ENCODE results near the gene CCNK.

CCNK gene

DNA sequence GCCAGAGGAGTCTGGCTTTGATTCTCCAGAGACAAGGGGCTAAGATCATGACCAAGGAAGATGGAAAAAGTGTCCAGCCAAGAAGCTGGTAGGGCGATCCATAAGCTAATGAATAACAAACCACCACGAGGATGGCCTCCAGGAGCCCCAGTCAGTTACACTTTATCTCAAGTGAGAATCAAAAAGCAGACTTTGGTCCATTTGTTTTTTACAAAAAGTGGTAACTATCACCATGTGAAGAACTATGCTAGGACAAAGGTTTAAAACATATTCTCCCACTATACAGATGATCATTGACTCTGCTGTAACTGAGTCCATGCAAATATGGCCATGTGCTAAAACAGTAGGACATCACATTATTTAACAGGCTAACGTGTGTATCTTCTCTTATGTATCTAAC lies 14.5 kb upstream of the CCNK start:
- H3K4me3 ChIP-seq (ENCODE audit: low read length) = no peak overlapping the region
- peaks cover 25% of the 10 kb centered on the region for H3K36me3 ChIP-seq (ENCODE audit: insufficient read depth, low read length)
- H3K27ac ChIP-seq (ENCODE audit: low read depth, low read length) = no peak overlapping the region
- H3K9me3 ChIP-seq (ENCODE audit: insufficient read depth, low read depth, low read length) = no peaks in the 10 kb centered on the region
- no peaks in the 10 kb centered on the region for H3K27me3 ChIP-seq (ENCODE audit: insufficient read depth, low read length)
- no peak overlapping the region for H3K9ac ChIP-seq (ENCODE audit: low read depth, low read length)
- 95% methylated on average over 2 of the region's 3 CpGs for WGBS
- peaks cover 21% of the 10 kb centered on the region for H3K4me1 ChIP-seq (ENCODE audit: insufficient read depth, low read length)

DNA sequence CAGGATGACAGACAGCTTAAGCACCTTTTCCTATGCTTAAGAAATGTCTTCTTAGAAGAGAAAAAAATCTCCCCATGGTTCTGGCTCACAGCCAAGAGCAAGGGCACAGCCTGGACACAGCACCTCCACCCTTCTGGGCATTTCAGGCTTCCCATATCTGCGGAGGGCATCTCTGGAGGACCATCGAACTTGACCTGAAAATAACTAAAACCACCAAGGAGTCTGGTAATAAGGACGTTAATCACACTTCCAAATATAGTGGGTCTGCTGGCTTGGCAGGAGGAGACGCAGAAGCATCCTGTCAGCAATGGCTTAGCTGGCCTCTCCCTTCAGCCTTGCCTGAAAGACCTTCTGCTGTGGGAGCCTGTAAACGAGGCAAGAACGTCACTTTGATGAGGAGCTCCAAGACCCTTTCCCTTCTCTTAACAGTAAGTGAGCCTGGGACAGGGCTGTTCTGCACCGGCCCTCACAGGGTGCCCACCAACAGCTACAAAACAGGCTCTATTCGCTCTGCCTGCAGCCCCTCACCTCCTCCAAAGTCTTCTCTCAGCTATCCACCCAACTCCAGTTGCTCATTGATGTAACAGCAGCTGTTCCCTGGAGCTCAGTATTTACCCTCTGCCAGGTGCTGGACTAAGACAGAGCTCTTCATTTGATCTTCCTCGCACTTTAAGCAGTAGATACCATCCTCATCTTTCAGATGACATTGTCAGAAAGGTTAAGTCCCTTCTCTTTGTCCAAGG lies 13.7 kb upstream of the CCNK start:
- 90% methylated on average over 9 of the region's 9 CpGs for whole genome bisulfite sequencing
- Histone ChIP-seq H3K27ac (ENCODE audit: low read depth, low read length) (no peak overlapping the region), H3K9ac (ENCODE audit: low read depth, low read length) (no peak overlapping the region), H3K27me3 (ENCODE audit: insufficient read depth, low read length) (no peaks in the 10 kb centered on the region), H3K4me3 (ENCODE audit: low read length) (no peak overlapping the region), H3K4me1 (ENCODE audit: insufficient read depth, low read length) (peaks cover 14% of the 10 kb centered on the region), H3K36me3 (ENCODE audit: insufficient read depth, low read length) (peaks cover 18% of the 10 kb centered on the region), H3K9me3 (ENCODE audit: insufficient read depth, low read depth, low read length) (no peaks in the 10 kb centered on the region)

DNA sequence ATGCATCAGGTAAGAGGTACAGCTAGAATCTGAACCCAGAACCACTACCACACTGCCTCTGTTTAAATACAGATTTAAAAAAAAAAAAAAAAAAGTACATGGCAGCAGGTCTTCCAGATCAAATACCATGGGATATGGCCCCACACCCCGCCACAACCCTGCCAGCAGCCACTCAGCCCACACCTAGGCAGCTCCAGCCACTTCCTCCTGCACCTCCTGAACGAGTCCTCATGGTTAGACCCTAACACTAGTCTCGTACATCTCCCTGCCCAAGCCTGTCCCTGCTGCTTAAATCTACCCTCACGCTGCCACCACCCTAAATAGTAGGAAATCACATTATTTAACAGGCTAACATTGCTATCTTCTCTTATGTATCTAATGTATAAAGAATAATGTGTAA lies 13.1 kb upstream of the CCNK start:
- no peak overlapping the region for H3K4me3 ChIP-seq (ENCODE audit: low read length)
- whole genome bisulfite sequencing = 94% methylated on average over 4 of the region's 4 CpGs
- peaks cover 13% of the 10 kb centered on the region for H3K36me3 ChIP-seq (ENCODE audit: insufficient read depth, low read length)
- no peak overlapping the region for H3K9ac ChIP-seq (ENCODE audit: low read depth, low read length)
- H3K27ac ChIP-seq (ENCODE audit: low read depth, low read length) = no peak overlapping the region
- H3K4me1 ChIP-seq (ENCODE audit: insufficient read depth, low read length) = peaks cover 11% of the 10 kb centered on the region
- H3K27me3 ChIP-seq (ENCODE audit: insufficient read depth, low read length) = no peaks in the 10 kb centered on the region
- H3K9me3 ChIP-seq (ENCODE audit: insufficient read depth, low read depth, low read length) = no peaks in the 10 kb centered on the region

DNA sequence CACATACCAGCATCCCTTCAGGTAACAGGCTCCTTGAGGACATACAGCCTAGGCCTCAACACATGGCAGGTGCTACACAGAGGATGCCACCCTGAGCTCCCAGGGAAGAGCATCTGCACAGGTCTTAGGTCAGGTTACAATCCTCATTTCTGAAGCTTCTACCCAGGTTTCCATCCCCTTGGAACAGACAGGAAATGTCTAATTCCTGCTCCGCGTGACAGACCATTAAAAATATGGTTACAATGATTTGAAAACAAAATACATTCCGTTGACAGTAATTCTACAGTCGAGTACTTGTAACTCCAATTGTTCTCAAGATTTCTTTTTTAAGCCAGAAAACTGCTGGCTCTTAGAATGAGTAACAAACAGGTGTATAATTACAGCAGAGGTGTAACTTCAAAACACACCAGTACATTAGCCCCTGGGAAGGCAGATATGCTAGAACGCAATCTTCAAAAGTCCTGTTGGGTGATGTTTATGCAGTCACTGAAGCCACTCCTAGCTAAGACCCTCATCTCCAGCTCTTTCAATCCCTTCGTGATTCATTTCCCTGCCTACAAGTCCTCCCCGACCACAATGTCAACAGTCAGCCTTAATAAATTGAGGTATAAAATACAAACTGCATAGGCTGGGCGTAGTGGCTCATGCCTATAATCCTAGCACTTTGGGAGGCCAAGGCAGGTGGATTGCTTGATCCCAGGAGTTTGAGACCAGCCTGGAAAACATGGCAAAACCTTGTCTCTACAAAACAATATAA lies 12.2 kb upstream of the CCNK start:
- Histone ChIP-seq H3K9ac (ENCODE audit: low read depth, low read length) (no peak overlapping the region), H3K4me1 (ENCODE audit: insufficient read depth, low read length) (peaks cover 13% of the 10 kb centered on the region; the same call in 1 of the 2 replicates), H3K9me3 (ENCODE audit: insufficient read depth, low read depth, low read length) (no peaks in the 10 kb centered on the region), H3K27me3 (ENCODE audit: insufficient read depth, low read length) (no peaks in the 10 kb centered on the region), H3K4me3 (ENCODE audit: low read length) (no peak overlapping the region), H3K36me3 (ENCODE audit: insufficient read depth, low read length) (peaks cover 13% of the 10 kb centered on the region), H3K27ac (ENCODE audit: low read depth, low read length) (no peak overlapping the region)
- WGBS = 94% methylated on average over 8 of the region's 8 CpGs

DNA sequence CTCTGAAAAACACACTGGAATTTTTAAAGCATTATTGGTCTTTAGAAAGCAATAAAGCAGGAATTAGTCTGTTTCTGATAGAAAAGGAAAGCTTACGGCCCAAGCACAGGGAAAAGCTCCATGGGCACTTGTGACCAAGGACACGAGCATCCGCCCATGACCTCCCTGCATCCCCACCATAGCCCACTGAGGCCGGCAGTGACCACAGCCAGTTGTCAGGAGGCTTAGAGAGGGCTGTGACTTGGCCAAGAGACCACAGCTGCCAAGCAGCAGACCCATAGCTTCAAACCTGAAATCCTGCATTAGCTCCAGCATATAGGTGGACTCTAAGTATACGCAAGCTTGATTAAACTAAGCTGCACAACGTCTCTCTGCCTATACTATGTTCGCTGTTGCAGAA lies 9.5 kb upstream of the CCNK start:
- no peaks in the 10 kb centered on the region for H3K9me3 ChIP-seq (ENCODE audit: insufficient read depth, low read depth, low read length)
- H3K27ac ChIP-seq (ENCODE audit: low read depth, low read length) = no peak overlapping the region
- H3K9ac ChIP-seq (ENCODE audit: low read depth, low read length) = no peak overlapping the region
- H3K27me3 ChIP-seq (ENCODE audit: insufficient read depth, low read length) = no peaks in the 10 kb centered on the region
- peaks cover 23% of the 10 kb centered on the region; the same call in 1 of the 2 replicates for H3K4me1 ChIP-seq (ENCODE audit: insufficient read depth, low read length)
- H3K4me3 ChIP-seq (ENCODE audit: low read length) = no peak overlapping the region
- H3K36me3 ChIP-seq (ENCODE audit: insufficient read depth, low read length) = no peaks in the 10 kb centered on the region
- WGBS = 96% methylated on average over 7 of the region's 7 CpGs

DNA sequence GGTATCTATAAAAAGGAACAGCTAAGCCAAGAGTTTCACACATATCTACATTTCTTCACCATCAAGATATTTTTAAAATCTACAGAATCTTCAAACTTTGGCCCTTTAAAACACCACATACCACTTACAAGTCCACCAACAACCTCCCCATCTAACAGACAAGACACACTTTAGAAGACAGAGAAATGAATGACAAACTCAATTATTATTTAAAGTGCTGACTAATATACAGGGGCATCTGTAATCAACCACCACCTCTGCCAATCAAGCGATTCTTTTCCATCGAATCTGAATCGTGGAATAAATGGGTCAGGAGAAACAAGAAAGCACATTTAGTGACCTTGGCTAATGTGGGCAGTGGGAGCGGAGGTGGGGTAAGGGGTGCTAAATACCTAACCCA lies 8.3 kb upstream of the CCNK start:
- Histone ChIP-seq H3K27me3 (ENCODE audit: insufficient read depth, low read length) (no peaks in the 10 kb centered on the region), H3K9ac (ENCODE audit: low read depth, low read length) (no peak overlapping the region), H3K4me3 (ENCODE audit: low read length) (no peak overlapping the region), H3K27ac (ENCODE audit: low read depth, low read length) (no peak overlapping the region), H3K9me3 (ENCODE audit: insufficient read depth, low read depth, low read length) (no peaks in the 10 kb centered on the region), H3K36me3 (ENCODE audit: insufficient read depth, low read length) (no peaks in the 10 kb centered on the region), H3K4me1 (ENCODE audit: insufficient read depth, low read length) (peaks cover 23% of the 10 kb centered on the region; the same call in 1 of the 2 replicates)
- 89% methylated on average over 3 of the region's 4 CpGs for WGBS

DNA sequence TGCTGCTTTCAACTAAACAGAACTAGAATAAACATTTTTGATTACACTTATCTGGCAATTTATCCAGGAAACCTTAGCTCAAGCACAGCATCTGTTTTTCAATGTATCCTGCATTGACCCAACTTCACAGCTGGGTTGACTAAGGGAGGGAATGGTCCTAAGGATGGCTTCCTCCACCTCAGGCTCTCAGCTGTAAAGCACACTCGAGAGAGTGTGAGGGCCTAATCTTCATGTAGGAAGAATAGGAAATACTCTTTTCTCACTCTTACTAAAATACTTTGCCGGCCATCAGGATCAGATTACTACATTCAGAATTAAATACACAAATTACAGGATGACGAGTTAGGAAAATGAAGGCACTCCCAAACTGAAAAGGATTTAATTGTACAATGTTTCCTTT lies 7.8 kb upstream of the CCNK start:
- no peak overlapping the region for H3K4me3 ChIP-seq (ENCODE audit: low read length)
- WGBS = 87% methylated on average over 2 of the region's 3 CpGs
- no peaks in the 10 kb centered on the region for H3K27me3 ChIP-seq (ENCODE audit: insufficient read depth, low read length)
- H3K4me1 ChIP-seq (ENCODE audit: insufficient read depth, low read length) = peaks cover 23% of the 10 kb centered on the region; the same call in 1 of the 2 replicates
- H3K9me3 ChIP-seq (ENCODE audit: insufficient read depth, low read depth, low read length) = no peaks in the 10 kb centered on the region
- no peak overlapping the region for H3K9ac ChIP-seq (ENCODE audit: low read depth, low read length)
- H3K27ac ChIP-seq (ENCODE audit: low read depth, low read length) = no peak overlapping the region
- H3K36me3 ChIP-seq (ENCODE audit: insufficient read depth, low read length) = no peaks in the 10 kb centered on the region

DNA sequence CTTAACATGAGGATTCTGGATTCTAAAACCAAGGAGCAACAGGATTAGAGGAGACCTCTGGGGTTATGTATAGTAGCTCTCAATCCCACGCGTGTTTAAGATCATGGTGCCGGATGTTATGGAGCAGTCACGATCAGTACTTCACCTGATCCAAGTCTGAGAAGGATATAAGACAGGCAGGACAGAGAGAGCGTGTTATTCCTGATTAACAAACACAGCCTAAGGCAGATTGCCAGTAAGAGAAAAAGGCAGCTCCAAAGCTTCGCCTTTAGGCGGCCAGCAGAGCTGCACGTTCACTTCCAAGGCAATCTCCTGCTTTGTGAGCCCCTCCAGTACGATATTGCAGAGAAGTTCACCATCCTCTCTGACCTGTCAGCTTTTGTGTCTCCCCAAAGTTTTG lies 6.0 kb upstream of the CCNK start:
- Histone ChIP-seq H3K27me3 (ENCODE audit: insufficient read depth, low read length) (no peaks in the 10 kb centered on the region), H3K4me3 (ENCODE audit: low read length) (no peak overlapping the region), H3K36me3 (ENCODE audit: insufficient read depth, low read length) (no peaks in the 10 kb centered on the region), H3K27ac (ENCODE audit: low read depth, low read length) (no peak overlapping the region; the same call in 1 of the 2 replicates), H3K9me3 (ENCODE audit: insufficient read depth, low read depth, low read length) (no peaks in the 10 kb centered on the region), H3K9ac (ENCODE audit: low read depth, low read length) (no peak overlapping the region), H3K4me1 (ENCODE audit: insufficient read depth, low read length) (peaks cover 27% of the 10 kb centered on the region)
- WGBS = 81% methylated on average over 9 of the region's 9 CpGs

DNA sequence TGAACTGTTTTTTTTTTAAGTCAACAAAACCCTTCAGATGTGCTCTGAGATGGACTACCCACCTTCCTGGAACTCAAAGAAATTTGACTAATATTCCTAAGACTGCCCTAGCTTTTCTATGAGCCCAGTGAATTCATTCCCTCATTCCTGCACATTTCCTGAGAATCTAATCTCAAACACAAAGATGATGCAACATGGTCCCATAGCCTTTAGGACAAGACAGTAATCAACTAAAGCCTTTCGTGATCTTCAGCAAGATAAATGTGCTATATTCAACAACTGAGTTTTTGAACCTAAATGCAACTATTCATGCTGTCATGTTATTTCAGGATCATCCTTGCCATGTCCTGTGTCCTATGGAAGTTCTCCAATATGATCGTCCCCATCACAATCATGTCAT lies 5.5 kb upstream of the CCNK start:
- peaks cover 27% of the 10 kb centered on the region for H3K4me1 ChIP-seq (ENCODE audit: insufficient read depth, low read length)
- no peaks in the 10 kb centered on the region for H3K9me3 ChIP-seq (ENCODE audit: insufficient read depth, low read depth, low read length)
- no peak overlapping the region for H3K27ac ChIP-seq (ENCODE audit: low read depth, low read length)
- H3K27me3 ChIP-seq (ENCODE audit: insufficient read depth, low read length) = no peaks in the 10 kb centered on the region
- H3K36me3 ChIP-seq (ENCODE audit: insufficient read depth, low read length) = no peaks in the 10 kb centered on the region
- no peak overlapping the region for H3K4me3 ChIP-seq (ENCODE audit: low read length)
- H3K9ac ChIP-seq (ENCODE audit: low read depth, low read length) = no peak overlapping the region
- WGBS = 94% methylated on average over 2 of the region's 2 CpGs

DNA sequence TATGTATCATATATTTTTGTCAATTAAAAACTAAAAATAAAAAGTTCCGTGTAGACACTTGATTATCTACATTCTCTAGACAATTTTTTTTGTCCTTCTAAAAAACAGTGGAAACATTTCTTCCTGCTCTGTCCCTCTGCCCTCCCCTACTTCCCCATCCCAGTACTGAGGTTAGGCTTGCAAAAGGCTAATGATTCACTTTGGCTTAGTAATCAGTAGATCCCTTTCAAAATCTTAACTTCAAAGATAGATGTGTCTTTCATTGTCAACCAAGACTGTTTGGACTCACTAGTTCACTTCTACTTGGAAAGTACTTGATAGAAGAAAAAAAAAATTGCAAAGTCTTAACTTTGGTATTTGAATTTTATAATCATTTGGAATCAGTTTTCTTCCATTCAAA lies 4.3 kb upstream of the CCNK start:
- H3K36me3 ChIP-seq (ENCODE audit: insufficient read depth, low read length) = no peaks in the 10 kb centered on the region
- no peaks in the 10 kb centered on the region for H3K27me3 ChIP-seq (ENCODE audit: insufficient read depth, low read length)
- H3K9me3 ChIP-seq (ENCODE audit: insufficient read depth, low read depth, low read length) = no peaks in the 10 kb centered on the region
- no peak overlapping the region for H3K27ac ChIP-seq (ENCODE audit: low read depth, low read length)
- 87% methylated on average over 1 of the region's 1 CpG for WGBS
- H3K4me3 ChIP-seq (ENCODE audit: low read length) = no peak overlapping the region
- peaks cover 27% of the 10 kb centered on the region for H3K4me1 ChIP-seq (ENCODE audit: insufficient read depth, low read length)
- H3K9ac ChIP-seq (ENCODE audit: low read depth, low read length) = no peak overlapping the region

DNA sequence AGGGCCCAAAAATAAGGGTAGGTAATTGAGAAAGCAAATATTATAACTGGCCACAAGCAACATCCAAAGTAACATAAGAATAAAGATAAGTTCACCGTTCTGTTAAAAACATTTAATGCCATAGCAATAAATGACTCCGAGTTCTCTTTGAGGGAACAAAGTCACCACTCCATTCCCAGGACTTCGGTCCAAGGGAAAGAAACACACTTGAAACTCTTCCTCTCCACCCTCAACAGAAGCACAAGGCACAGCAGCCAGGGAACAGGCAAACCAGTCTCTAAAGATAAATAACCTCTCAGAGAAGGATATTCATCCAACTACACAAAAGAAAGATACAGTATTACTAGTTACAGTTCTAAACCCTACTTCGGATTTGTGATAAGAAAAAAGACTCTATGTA lies 3.1 kb upstream of the CCNK start:
- no peak overlapping the region for H3K4me3 ChIP-seq (ENCODE audit: low read length)
- no peak overlapping the region for H3K27ac ChIP-seq (ENCODE audit: low read depth, low read length)
- no peaks in the 10 kb centered on the region for H3K27me3 ChIP-seq (ENCODE audit: insufficient read depth, low read length)
- no peak overlapping the region for H3K9ac ChIP-seq (ENCODE audit: low read depth, low read length)
- WGBS = 92% methylated on average over 4 of the region's 4 CpGs
- H3K9me3 ChIP-seq (ENCODE audit: insufficient read depth, low read depth, low read length) = no peaks in the 10 kb centered on the region
- no peaks in the 10 kb centered on the region for H3K36me3 ChIP-seq (ENCODE audit: insufficient read depth, low read length)
- peaks cover 29% of the 10 kb centered on the region for H3K4me1 ChIP-seq (ENCODE audit: insufficient read depth, low read length)

All from HUES64 (cell line).